ENCODE measurements around the gene OXER1.

Gene OXER1

DNA sequence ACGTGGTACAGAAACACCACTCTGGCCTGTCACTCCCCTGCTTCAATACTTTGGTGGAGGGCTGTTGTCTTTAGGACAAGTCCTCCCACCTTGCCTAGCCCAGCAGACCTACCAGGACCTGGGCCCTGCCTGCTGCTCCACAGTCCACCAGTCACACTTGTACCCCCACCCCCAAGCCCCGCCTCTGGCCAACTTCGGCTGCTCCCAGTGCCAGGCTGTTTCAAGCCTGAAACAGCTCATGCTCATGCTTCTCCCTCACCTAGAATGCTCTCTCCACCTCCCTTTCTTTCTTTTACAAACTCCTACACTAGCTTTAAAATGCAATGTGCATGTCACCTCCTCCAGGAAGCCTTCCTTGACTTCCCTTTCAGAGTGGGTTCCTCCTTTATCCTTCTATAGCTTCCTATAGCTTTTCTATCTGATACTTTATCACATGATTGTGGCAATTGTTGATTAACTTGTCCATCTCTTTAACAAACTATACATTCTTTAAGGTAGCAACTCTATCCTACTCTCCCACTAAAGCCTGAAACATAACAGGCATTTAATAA, 4.8 kb upstream of the OXER1 start:
- no peak for DNase-seq

DNA sequence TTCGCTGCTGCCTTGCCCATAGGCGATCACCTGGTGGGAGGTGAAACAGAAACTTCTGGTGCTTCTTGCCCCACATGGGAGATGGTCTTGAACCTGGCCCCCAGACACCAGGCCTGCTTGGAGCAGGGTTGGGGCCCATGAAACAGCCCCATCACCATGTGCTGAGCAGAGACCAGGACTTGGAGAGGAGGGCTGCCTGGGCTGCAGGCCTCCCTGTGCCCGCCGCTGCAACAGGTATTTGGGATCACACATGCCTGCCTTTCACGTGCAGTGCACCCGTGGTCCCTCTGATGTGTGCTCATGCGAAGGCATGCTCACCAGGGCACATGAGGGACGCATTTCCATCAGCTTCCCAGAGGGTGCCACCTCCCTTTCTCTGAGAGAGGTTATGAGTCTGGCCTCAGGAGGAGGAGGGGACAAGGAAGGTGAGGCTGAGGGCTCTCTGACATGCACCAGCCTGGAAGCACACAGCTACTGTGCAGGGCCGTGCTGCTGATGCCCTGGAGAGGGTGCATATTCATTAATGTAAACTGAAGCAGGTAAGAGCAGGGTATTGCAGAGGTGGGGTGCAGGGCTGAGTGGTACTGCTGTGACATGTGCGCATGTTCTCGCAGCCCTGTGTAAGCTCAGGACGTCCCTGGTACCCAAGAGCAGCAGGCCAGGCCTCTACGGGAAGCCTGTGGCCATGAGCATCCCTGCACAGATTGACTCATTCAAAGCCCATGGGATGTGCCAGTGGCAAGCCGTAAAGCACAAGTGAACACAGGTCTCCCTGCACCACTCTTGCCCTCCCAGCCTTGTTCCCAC, 4.2 kb upstream of the OXER1 start:
- DNase-seq: no peak

DNA sequence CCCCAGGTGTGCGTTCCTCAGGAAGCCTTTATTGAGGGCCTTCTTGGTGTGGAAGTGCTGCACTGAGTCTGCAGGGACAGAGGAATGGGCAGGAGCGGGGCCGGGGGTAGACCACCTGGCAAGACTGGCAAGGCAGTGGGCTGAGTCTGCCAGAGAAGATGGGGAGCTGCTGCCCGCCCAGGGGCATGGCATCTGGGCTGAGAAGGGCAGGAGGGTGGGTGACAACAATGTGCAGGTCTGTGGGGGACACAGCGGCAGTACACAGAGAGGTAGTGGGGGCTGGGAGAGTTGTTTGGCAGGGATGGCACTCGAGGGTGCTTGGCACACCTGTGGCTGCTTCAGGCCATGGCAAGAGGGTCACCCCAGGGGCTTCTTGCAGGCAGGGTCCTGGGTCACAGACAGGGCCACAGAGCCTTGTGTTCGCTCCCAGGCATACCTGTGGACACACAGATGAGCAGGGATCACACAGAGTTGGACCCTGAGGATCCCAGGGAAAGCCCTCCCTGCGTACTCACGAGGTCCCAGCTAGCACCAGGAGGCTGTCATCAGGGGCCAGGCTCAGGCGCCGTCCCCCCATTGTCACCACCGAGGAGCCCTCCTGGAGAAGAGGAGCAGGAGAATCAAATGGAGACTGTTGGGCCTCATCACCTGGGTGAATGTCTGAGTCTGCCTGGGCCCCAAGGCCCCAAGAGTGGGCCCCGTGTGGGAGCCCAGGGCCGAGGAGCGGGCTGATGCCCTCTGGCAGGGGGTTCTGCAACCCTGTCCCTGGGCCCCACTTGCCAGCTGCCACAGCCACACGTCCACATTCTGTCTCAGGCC, 3.4 kb upstream of the OXER1 start:
- DNase-seq: no peak

DNA sequence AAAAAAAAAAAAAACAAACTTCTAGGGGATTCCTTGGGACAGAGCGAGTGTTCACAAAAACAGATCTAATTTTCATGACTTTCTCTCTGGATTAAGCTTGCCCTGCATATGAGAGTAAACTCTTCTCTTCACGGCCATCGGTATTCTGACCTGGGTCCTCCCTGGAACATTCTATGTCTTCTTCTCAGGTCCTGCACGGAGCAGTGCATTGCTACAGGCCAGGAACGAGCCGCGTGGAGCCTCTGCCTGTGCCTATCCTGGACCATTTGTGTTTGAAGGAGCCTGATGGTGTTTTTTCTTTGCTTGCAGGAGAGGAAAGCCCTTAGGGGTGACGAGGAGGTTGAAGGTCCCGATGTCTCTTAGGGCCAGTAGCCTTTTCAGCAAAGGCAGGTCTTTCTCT, 1.8 kb upstream of the OXER1 start:
- no peak for DNase-seq

DNA sequence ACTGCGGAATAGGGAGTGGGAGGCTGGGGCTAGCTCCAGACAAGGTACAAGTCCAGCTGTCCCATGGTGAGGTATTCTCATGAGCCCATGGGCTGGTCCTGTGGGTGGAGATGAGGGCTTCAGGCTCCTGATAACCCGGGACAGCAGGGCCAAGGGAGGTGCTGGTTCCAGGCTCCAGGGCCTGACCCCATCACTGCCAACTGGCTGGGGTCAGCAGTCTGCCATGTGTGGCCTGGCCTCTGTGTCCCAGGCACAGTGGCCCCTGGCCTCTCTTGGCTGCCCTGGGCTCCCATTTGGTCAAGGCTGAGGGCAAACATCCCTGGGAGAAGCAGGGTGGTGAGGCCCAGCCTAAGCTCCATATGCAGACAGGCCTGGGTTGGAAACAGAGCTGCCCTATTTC, 966 bp upstream of the OXER1 start:
- DNase-seq: no peak

DNA sequence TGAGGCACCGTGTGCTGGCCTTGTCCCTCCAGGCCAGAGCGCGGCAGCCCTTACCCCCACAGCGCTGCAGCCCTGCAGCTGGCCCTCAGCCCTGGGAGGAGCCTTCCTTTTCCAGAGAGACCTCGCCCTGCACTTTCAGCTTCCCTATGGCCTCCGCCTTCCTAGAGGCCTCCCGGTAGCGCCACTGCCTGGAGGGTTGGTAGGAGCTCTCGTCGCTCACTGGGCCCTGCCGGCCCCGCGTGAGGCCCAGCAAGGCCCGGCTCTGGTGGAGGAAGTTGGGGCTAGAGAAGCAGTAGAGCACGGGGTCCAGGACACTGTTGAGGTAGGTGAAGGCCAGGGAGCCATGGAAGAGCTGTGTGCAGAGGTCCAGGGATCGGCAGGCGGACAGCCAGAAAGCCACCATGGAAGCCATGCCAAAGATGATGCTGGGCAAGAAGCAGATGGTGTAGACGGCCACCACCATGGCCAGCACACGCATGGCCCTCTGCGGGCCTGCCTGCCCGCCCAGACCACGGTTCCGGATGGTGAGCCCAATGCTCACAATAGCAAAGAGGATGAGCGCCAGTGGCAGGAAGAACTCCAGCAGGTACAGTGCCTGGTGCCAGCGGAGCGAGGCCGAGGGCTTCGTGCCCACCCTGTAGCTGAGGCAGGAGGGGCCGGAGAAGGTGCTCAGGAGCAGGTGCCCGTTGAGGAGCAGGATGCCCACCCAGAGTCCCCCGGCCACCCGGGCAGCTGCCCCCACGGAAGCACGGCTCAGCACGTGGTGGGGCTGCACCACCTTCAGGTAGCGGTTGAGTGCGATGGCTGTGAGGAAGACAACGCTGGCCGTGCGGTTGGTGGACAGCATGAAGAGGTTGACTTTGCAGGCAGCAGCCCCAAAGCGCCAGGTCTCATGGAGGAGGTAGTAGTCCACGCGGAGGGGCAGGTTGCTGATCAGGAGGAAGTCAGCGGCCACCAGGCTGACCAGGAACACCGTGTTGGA, 821 bp downstream of the OXER1 start:
- no peak for DNase-seq

DNA sequence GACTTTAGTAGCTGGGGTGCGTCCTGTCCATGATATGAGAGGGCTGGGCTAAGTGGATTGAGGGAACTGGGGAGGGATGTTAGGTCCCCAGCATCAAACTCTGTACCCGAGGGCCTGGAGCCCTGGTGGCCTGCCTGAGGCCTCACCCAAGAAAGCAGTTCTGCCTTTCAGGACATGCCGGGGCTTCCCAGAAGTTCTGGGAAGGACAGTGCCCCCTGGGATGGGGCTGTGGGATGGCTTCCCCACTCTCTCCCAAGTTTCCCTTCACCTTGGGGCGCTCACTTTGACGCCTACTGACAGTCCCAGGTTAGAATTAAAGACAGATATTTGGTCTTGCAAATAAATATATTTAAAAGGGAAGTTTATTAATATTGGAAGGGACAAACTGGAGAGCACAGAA, 1.8 kb downstream of the OXER1 start:
- no peak for DNase-seq

DNA sequence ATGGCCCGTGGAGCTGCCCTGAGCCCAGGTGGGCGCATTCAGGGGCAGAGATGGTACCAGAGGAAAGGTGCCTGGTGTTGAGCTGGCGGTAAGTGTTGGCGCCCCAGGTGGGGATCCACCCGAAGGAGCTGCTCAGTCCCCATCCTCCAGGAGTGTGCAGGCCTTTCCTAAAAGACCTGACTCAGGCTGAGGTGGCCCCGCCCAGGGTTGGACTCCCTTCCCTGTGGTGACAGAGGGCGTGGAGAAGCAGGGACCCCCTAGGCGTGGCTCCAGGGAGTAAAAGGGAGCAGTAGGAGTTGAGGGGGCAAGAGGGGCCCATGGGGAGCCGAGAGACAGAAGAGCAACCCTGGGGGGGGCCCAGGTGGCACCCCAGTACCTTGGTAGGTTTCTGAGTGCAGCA, 2.4 kb downstream of the OXER1 start:
- DNase-seq: no peak

DNA sequence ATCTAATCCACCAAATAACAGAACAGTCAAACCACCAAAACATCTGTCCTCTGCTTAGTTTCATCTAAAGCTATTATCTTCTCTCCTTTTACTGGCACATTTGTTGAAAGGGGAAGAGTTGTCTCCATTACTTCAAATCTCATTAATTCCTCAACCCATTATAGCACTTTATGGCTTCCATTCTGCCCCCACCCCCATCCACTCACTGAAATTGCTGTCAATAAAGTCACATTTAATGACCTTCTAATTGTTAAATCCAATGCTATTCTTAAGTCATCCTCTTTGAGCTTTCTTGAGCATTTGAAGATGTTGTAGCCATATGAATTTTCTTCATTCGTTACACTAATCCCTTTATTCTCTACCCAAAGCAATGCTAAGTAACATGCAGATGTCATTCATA, 5.2 kb downstream of the OXER1 start:
- DNase-seq: peak; percentile 9 to 49

DNA sequence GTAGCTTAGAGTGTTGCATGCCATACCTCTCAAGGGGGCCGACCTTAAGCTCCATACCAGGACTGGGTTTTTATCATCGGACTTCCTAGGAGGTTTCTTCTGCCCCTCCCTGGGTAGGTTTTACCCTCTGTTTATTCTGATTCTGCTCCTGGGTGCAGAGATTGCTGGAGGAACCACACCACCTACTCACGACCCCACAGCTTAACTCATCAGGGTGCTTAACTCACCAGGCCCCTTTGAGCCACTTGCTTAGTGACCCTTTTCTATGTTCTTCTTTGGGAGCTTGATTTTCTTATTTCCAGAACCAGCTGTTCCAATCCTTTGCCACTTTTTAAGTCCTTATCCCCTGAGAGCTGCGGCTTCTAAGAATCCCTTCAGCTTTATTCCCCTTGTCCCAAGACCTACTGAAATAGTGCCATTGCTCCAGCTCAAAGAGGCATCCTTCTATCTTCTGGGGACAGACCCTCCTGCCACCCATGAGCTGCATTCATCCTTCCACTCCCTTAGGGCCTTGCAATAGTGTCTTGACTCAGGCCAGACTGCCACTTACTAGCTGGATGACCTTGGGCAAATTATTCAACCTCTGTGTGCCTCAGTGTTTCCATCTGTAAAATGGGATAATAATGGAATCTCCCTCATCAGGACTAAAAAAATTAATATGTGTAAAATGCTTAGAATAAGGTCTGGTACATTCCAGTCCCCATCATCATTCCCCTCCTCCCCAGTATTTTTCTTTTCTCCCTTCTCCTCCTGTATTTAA, 5.8 kb downstream of the OXER1 start:
- DNase-seq: no peak

DNA sequence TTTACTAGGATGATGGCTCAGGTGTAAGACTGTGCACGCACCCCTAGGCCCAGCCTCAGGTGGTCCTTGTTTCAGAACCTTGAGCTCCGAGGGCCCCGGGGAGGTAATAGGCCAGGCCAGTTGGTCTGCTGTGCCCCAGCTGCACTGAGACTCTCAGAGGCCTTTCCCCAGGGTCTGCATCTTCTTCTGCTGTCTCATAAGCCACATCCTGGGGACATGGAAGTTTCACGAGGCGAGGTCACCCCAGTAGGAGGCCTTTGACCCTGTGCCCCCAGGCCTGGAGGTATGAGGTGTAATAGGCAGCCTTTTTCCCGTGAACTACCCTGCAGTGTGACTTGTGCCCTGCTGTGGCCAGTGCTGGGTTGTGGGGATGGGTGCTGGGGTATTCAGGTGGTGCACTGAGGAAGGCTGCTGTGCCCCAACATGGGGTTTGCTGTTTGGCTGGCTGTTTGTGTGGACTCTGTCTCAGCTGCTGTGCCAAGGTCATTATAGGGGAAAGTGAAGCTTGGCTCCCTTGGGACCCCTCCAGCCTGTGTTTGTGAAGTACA, 6.9 kb downstream of the OXER1 start:
- DNase-seq: no peak

DNA sequence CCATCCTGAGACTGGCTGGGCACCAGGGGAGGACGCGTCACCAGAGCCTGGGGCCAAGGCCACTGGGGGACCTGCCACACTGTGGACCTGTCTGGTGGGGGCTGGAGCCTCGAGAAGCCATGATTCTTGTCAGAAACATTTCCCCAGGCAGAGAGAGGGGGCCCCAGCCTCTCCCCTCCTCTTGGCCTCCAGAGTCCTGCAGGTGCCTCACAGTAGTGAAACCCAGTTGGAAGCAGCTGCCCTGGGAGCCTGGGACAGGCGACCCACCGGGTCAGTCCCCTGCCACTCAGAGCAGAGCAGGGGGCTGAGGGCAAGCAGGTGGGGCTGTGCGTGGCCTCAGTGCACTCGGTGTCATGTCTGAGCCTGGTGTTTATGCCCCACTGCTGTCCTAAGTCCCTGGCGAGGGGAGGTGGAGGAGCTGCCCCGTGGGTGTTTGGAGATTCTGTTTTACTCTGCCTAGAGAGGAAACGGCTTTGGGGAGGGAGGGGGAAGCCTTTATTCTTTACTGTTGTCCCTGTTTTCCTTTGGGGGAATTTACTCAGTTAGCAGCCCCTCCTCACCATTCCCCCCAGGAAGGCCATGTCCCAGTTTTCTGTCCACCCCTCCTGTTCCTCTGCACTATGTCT, 7.7 kb downstream of the OXER1 start:
- no peak for DNase-seq

DNA sequence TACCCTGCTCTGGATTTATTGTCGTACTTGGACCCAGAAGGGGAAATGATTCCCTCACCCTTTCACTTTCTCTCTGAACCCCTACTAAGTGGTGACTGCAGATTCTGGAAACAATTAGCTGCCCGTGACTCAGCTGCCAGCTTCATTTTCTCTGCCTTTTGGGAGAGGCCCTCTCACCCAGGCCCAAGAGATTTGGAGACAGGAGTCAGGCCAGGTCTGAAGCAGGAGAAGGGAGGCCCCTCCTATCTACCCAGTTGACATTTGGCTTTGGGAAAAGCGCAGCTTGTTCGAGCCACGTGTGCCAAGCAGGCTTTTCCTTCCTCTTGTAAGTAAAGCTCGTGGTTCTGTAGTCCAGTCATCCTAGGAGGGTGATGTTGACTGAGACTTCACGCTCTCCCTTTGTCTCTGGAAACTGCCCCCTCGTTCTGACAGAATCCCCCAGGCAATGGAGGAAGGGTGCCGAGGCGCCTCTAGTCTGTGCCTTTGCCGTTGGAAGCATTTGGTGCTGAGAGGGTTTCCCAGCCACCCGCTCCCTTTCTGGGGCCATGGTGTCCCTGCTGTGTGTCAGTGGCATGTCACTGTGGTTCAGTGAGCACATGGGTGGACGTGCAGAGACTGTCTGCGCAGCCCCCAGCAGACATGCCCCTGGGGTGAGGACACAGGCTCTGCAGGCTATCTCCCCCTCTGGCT, 8.6 kb downstream of the OXER1 start:
- DNase-seq: no peak

DNA sequence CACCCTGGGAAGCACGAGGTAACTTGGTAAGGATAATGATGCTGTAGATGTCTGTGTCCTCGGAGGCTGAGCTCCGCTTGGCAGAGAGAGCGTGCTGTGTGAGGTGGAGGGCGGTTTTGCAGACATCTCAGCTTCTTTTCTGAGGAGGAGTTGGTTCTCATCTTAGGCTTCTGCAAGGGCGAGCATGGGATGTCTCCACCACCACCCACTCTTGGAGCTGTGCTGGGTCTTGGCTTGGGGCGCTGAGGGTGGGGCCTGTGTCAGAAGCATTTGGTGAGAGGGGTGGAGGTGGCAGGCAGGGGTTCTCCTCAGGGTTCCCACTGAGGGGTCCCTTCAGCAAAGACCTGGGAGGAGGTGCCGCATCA, 9.2 kb downstream of the OXER1 start:
- DNase-seq: no peak

DNA sequence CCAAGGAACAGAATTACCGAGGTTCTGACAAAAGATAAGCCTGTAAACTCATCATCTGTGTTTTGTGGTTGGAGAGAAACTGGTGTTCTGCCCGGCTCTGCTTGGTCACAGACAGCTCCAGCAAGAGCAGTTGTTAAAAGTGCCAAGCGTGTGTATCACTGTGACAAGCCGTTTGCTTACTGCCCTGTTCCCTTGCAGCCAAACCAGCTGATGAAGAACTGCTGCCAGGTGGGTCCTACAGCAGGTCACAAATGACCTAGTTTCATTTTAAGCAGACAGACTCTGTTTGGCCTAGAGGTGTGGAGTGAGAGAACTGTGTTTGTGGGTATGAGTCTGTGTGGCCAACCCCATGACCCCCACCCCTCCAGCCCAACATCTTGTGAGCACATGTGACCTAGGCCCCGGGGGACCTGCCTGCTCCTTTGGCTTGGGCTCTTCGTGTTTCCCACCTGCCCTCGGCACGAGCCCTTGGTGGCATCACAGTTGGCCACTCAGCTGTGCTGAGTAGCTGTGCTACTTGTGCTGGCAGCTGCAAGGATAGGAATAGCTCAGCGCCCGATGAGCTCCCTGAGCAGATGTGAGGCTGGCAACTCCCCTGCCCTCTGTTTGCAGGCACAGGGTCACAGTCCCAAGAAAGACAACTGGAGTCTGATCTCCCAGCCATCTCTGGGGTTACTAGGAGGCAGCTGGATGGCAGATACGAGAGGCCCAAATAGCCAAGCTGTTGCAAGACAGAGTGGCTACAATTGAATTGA, 9.7 kb downstream of the OXER1 start:
- DNase-seq: peak; percentile 45 to 81

DNA sequence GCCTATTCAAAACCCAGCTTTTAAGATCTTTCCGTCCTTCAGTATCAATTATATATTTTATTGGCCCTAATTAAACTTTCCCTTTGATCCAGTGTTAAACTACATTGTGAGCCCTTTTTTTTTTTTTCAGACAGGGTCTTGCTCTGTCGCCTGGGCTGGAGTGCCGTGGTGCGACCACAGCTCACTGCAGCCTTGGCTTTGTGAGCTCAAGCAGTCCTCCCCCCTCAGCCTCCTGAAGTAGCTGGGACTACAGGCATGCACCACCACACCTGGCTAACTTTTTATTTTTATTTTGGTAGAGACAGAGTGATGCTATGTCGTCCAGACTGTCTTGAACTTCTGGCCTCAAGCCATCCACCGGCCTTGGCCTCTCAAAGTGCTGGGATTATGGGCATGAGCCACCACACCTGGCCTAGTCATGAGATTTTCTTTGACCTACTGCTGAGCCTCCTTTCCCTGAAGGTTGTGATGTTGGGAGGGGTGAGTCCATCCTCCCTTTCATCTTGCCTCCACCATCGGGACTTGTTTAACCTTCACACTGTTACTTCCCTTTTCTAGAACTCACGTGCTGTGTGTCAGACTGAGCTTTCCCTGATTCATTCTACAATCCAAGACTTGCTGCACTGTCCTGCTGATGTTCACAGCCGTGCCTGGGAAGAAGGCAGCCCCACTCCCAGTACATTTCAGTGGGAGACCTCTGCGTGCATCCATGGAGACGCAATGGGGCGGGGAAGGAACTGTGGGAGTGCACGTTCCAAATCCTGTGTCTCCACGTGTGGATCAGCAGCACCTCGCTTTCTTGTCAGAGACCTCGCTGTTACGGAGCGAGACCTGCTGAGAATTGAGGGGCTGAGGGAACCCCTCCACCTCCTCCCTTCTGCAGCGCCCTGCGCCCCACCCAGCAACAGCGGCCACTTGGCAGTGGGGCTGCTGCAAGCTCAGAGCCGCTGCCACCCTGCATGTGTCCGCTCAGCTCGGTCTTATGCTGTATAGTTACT, 10.8 kb downstream of the OXER1 start:
- no peak for DNase-seq

DNA sequence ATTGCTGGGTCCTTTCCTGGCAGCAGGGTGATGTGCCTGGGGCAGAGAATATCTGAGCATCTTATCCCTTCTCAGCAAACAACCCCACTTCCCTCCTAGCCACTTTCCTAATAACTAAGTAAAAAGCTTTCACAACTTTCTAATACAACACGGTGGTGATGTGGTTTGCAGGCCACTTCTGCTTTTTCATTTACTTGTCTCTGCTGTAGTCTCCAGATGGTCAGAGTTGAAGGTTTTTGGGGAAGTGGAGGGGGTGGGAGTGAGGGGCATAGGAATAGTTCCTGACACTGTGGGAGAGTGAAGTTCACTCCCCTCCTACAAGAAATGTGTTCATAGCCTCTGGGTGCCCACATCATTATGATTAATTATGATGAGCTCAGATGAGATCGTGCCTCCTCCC, 11.6 kb downstream of the OXER1 start:
- DNase-seq: no peak

DNA sequence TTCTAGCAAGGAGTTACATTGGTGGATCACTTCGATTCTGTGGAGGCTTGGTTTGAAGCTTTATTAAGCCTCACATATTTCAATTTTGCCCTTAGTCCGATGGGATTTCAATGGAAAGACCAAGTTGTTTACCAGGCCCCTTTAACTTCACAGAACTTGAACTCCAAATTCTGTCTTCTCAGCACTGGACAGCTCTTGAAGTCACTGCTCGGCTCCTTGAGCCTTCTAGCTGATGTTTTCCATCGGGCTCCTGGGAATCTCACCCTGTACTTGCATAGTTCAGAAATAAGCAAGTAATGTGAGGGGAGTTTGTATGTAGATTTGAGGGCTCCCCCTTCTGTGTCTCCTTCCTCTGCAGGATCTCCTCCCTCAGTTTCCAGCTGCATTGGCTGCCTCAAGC, 15.1 kb downstream of the OXER1 start:
- DNase-seq: no peak

DNA sequence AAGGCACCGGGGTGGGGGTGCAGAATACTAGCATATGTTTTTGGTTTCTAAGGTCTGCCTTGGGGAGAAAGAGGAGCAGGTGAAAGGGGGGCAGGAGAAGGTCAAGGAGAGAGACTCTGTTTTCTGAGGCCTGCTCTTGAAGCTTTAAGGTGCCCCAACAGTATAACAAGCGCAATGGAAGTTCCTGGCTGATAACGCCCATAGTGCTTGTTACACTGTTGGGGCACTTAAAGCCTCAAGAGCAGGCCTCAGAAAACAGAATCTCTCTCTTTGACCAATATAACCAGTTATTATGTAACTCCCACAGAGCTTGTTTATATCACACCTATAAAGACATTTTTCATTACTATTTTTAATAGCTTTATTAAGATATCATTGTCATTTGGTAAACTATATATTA, 16.5 kb downstream of the OXER1 start:
- DNase-seq: no peak
